HG02610 (cell line): ENCODE measurements around the gene SPRY1.

Experiments
- ATAC-seq: cut with Tn5 transposase; IDR thresholded peaks from one replicate; pipeline ENCODE4 v1.9.1; 2021; ENCODE audit warnings: mild to moderate bottlenecking, moderate library complexity; ENCODE audit not compliant: unreplicated experiment

Gene SPRY1

GRCh38 chr4:123396307-123397143 lies at the start of gene SPRY1:
Gene SPRY1 (plus strand): TSS chr4:123396795. CDS start chr4:123401592, 4,797 bp downstream.
- peak; percentile 52 for ATAC-seq

GRCh38 chr4:123346951-123347350 lies 49.6 kb upstream of the SPRY1 start:
- ATAC-seq: no peak

GRCh38 chr4:123348946-123349345 lies 47.6 kb upstream of the SPRY1 start:
- ATAC-seq: no peak

- ATAC-seq: no peak
Observed at GRCh38 chr4:123349421-123350190, 47.0 kb upstream of the SPRY1 start.

GRCh38 chr4:123350191-123350544 lies 46.4 kb upstream of the SPRY1 start:
- no peak for ATAC-seq

GRCh38 chr4:123350726-123351125 lies 45.9 kb upstream of the SPRY1 start:
- no peak for ATAC-seq

GRCh38 chr4:123351713-123352112 lies 44.9 kb upstream of the SPRY1 start:
- no peak for ATAC-seq

GRCh38 chr4:123352240-123352945 lies 44.2 kb upstream of the SPRY1 start:
- no peak for ATAC-seq

GRCh38 chr4:123352966-123353365 lies 43.6 kb upstream of the SPRY1 start:
- no peak for ATAC-seq

GRCh38 chr4:123353656-123354055 lies 42.9 kb upstream of the SPRY1 start:
- ATAC-seq: no peak

GRCh38 chr4:123354701-123355100 lies 41.9 kb upstream of the SPRY1 start:
- ATAC-seq: no peak

GRCh38 chr4:123356921-123357320 lies 39.7 kb upstream of the SPRY1 start:
- no peak for ATAC-seq

- no peak for ATAC-seq
Observed at GRCh38 chr4:123359449-123360315, 36.9 kb upstream of the SPRY1 start.

GRCh38 chr4:123361195-123361861 lies 35.3 kb upstream of the SPRY1 start:
- ATAC-seq: no peak

- ATAC-seq: no peak
Observed at GRCh38 chr4:123362103-123362502, 34.5 kb upstream of the SPRY1 start.

- ATAC-seq: peak; percentile 91
Observed at GRCh38 chr4:123363729-123364128, 32.9 kb upstream of the SPRY1 start.

- ATAC-seq: no peak
Observed at GRCh38 chr4:123364906-123365305, 31.7 kb upstream of the SPRY1 start.

- ATAC-seq: no peak
Observed at GRCh38 chr4:123365412-123365811, 31.2 kb upstream of the SPRY1 start.

GRCh38 chr4:123366144-123366748 lies 30.3 kb upstream of the SPRY1 start:
- ATAC-seq: no peak

- ATAC-seq: no peak
Observed at GRCh38 chr4:123378794-123379193, 17.8 kb upstream of the SPRY1 start.
